ENCODE results near the gene NAV2. TPM values are rescaled to one million over a fixed set of nuclear protein-coding genes. Genes with fewer than 3 reads are reported as not detected.

NAV2 gene
- total RNA-seq, 1 donor: 11.2 TPM

- no peak for TF ChIP-seq CTCF (IDR thresholded peaks at IDR 0.05; ENCODE audit: insufficient read depth, low read depth, low read length)
- H3K4me3 ChIP-seq (ENCODE audit: low read depth, low read length): no peak overlapping the region
Measured at GRCh38 chr11:19966927-19967326, 254.3 kb downstream of the NAV2 start.

GRCh38 chr11:19967787-19968186, 255.2 kb downstream of the NAV2 start:
- DNase-seq (ENCODE audit: low read depth): no peak

More at GRCh38 chr11:19966927-19967326, 254.3 kb downstream of the NAV2 start:
- DNase-seq (ENCODE audit: low read depth): no peak

GRCh38 chr11:19968860-19969259, 256.2 kb downstream of the NAV2 start:
- DNase-seq (ENCODE audit: low read depth): no peak
- TF ChIP-seq CTCF (IDR thresholded peaks at IDR 0.05; ENCODE audit: insufficient read depth, low read depth, low read length): no peak
- no peak overlapping the region for H3K4me3 ChIP-seq (ENCODE audit: low read depth, low read length)

More at GRCh38 chr11:19967787-19968186, 255.2 kb downstream of the NAV2 start:
- H3K4me3 ChIP-seq (ENCODE audit: low read depth, low read length): no peak overlapping the region
- TF ChIP-seq CTCF (IDR thresholded peaks at IDR 0.05; ENCODE audit: insufficient read depth, low read depth, low read length): no peak

- H3K4me3 ChIP-seq (ENCODE audit: low read depth, low read length): no peak overlapping the region
- no peak for TF ChIP-seq CTCF (IDR thresholded peaks at IDR 0.05; ENCODE audit: insufficient read depth, low read depth, low read length)
- DNase-seq (ENCODE audit: low read depth): no peak
Measured at GRCh38 chr11:19970944-19971343, 258.3 kb downstream of the NAV2 start.

- no peak for TF ChIP-seq CTCF (IDR thresholded peaks at IDR 0.05; ENCODE audit: insufficient read depth, low read depth, low read length)
- H3K4me3 ChIP-seq (ENCODE audit: low read depth, low read length): no peak overlapping the region
- DNase-seq (ENCODE audit: low read depth): no peak
Measured at GRCh38 chr11:19972091-19972490, 259.5 kb downstream of the NAV2 start.

- no peak for TF ChIP-seq CTCF (IDR thresholded peaks at IDR 0.05; ENCODE audit: insufficient read depth, low read depth, low read length)
- DNase-seq (ENCODE audit: low read depth): no peak
- no peak overlapping the region for H3K4me3 ChIP-seq (ENCODE audit: low read depth, low read length)
Measured at GRCh38 chr11:19972651-19973050, 260.0 kb downstream of the NAV2 start.

- no peak for DNase-seq (ENCODE audit: low read depth)
- no peak for TF ChIP-seq CTCF (IDR thresholded peaks at IDR 0.05; ENCODE audit: insufficient read depth, low read depth, low read length)
- no peak overlapping the region for H3K4me3 ChIP-seq (ENCODE audit: low read depth, low read length)
Measured at GRCh38 chr11:19973136-19973635, 260.5 kb downstream of the NAV2 start.

Measured in fibroblast of villous mesenchyme (primary cell).